ENCODE data around the gene ZNF367.
"Not testable (repeated sequence)": the region's sequence is repeated elsewhere in the genome, so short reads cannot be mapped to it uniquely, and the experiment has no call there.

The ZNF367 gene

GRCh38 chr9:96381696-96382095 is 36.5 kb downstream of the ZNF367 start:
- no CpG with 5 or more reads among the region's 4 CpGs for WGBS (ENCODE audit: insufficient coverage, insufficient read length)
- no peaks in the 10 kb centered on the region for H3K27me3 ChIP-seq (ENCODE audit: control insufficient read depth, insufficient read depth, low read length)
- H3K4me3 ChIP-seq (ENCODE audit: low read length), result no peak overlapping the region

GRCh38 chr9:96381125-96381524 is 37.0 kb downstream of the ZNF367 start:
- H3K27me3 ChIP-seq (ENCODE audit: control insufficient read depth, insufficient read depth, low read length), result no peaks in the 10 kb centered on the region
- H3K4me3 ChIP-seq (ENCODE audit: low read length), result no peak overlapping the region
- no peaks in the 10 kb centered on the region for H3K4me1 ChIP-seq (ENCODE audit: control insufficient read depth, insufficient read depth, low read length)
- H3K9me3 ChIP-seq (ENCODE audit: control insufficient read depth, insufficient read depth, low read length), result no peaks in the 10 kb centered on the region
- WGBS (ENCODE audit: insufficient coverage, insufficient read length), result no CpG with 5 or more reads among the region's 4 CpGs
- no peak overlapping the region for H3K27ac ChIP-seq (ENCODE audit: low read length)
- DNase-seq (ENCODE audit: low read depth, low spot score), result no peak
- H3K36me3 ChIP-seq (ENCODE audit: control insufficient read depth, insufficient read depth, low read length), result no peaks in the 10 kb centered on the region

More at GRCh38 chr9:96381696-96382095, 36.5 kb downstream of the ZNF367 start:
- no peak for DNase-seq (ENCODE audit: low read depth, low spot score)
- no peak overlapping the region for H3K27ac ChIP-seq (ENCODE audit: low read length)
- H3K4me1 ChIP-seq (ENCODE audit: control insufficient read depth, insufficient read depth, low read length), result no peaks in the 10 kb centered on the region
- H3K36me3 ChIP-seq (ENCODE audit: control insufficient read depth, insufficient read depth, low read length), result no peaks in the 10 kb centered on the region; the same call in 1 of the 2 replicates
- H3K9me3 ChIP-seq (ENCODE audit: control insufficient read depth, insufficient read depth, low read length), result no peaks in the 10 kb centered on the region

- H3K4me1 ChIP-seq (ENCODE audit: control insufficient read depth, insufficient read depth, low read length), result no peaks in the 10 kb centered on the region
- no CpG with 5 or more reads among the region's 2 CpGs for WGBS (ENCODE audit: insufficient coverage, insufficient read length)
- no peak overlapping the region for H3K4me3 ChIP-seq (ENCODE audit: low read length)
- no peak for DNase-seq (ENCODE audit: low read depth, low spot score)
- no peaks in the 10 kb centered on the region for H3K36me3 ChIP-seq (ENCODE audit: control insufficient read depth, insufficient read depth, low read length)
- no peak overlapping the region for H3K27ac ChIP-seq (ENCODE audit: low read length)
- H3K27me3 ChIP-seq (ENCODE audit: control insufficient read depth, insufficient read depth, low read length), result no peaks in the 10 kb centered on the region
- H3K9me3 ChIP-seq (ENCODE audit: control insufficient read depth, insufficient read depth, low read length), result no peaks in the 10 kb centered on the region
Measured at GRCh38 chr9:96379461-96379860, 38.7 kb downstream of the ZNF367 start.

GRCh38 chr9:96378187-96378586 is 40.0 kb downstream of the ZNF367 start:
- H3K9me3 ChIP-seq (ENCODE audit: control insufficient read depth, insufficient read depth, low read length), result no peaks in the 10 kb centered on the region
- WGBS (ENCODE audit: insufficient coverage, insufficient read length), result no CpG with 5 or more reads among the region's 3 CpGs
- H3K4me1 ChIP-seq (ENCODE audit: control insufficient read depth, insufficient read depth, low read length), result no peaks in the 10 kb centered on the region
- H3K36me3 ChIP-seq (ENCODE audit: control insufficient read depth, insufficient read depth, low read length), result no peaks in the 10 kb centered on the region
- no peak for DNase-seq (ENCODE audit: low read depth, low spot score)
- no peak overlapping the region for H3K27ac ChIP-seq (ENCODE audit: low read length)
- no peaks in the 10 kb centered on the region for H3K27me3 ChIP-seq (ENCODE audit: control insufficient read depth, insufficient read depth, low read length)
- no peak overlapping the region for H3K4me3 ChIP-seq (ENCODE audit: low read length)

GRCh38 chr9:96376891-96377874 is 41.0 kb downstream of the ZNF367 start:
- no peak overlapping the region for H3K4me3 ChIP-seq (ENCODE audit: low read length)
- no peak overlapping the region for H3K27ac ChIP-seq (ENCODE audit: low read length)
- no CpG with 5 or more reads among the region's 13 CpGs for WGBS (ENCODE audit: insufficient coverage, insufficient read length)
- no peaks in the 10 kb centered on the region for H3K4me1 ChIP-seq (ENCODE audit: control insufficient read depth, insufficient read depth, low read length)
- no peaks in the 10 kb centered on the region for H3K27me3 ChIP-seq (ENCODE audit: control insufficient read depth, insufficient read depth, low read length)
- H3K9me3 ChIP-seq (ENCODE audit: control insufficient read depth, insufficient read depth, low read length), result no peaks in the 10 kb centered on the region
- H3K36me3 ChIP-seq (ENCODE audit: control insufficient read depth, insufficient read depth, low read length), result no peaks in the 10 kb centered on the region
- DNase-seq (ENCODE audit: low read depth, low spot score), result no peak

GRCh38 chr9:96375507-96375906 is 42.7 kb downstream of the ZNF367 start:
- not testable (repeated sequence) for H3K4me1 ChIP-seq (ENCODE audit: control insufficient read depth, insufficient read depth, low read length); H3K36me3 ChIP-seq (ENCODE audit: control insufficient read depth, insufficient read depth, low read length); DNase-seq (ENCODE audit: low read depth, low spot score); H3K27me3 ChIP-seq (ENCODE audit: control insufficient read depth, insufficient read depth, low read length); H3K4me3 ChIP-seq (ENCODE audit: low read length); H3K27ac ChIP-seq (ENCODE audit: low read length); H3K9me3 ChIP-seq (ENCODE audit: control insufficient read depth, insufficient read depth, low read length)
- WGBS (ENCODE audit: insufficient coverage, insufficient read length), result no CpG with 5 or more reads among the region's 6 CpGs

GRCh38 chr9:96367943-96368342 is 50.2 kb downstream of the ZNF367 start:
- no CpG with 5 or more reads among the region's 1 CpG for WGBS (ENCODE audit: insufficient coverage, insufficient read length)
- Histone ChIP-seq H3K27me3 (ENCODE audit: control insufficient read depth, insufficient read depth, low read length) (no peaks in the 10 kb centered on the region), H3K9me3 (ENCODE audit: control insufficient read depth, insufficient read depth, low read length) (no peaks in the 10 kb centered on the region), H3K4me3 (ENCODE audit: low read length) (no peak overlapping the region), H3K4me1 (ENCODE audit: control insufficient read depth, insufficient read depth, low read length) (no peaks in the 10 kb centered on the region), H3K36me3 (ENCODE audit: control insufficient read depth, insufficient read depth, low read length) (no peaks in the 10 kb centered on the region), H3K27ac (ENCODE audit: low read length) (no peak overlapping the region)
- DNase-seq (ENCODE audit: low read depth, low spot score), result no peak

- no CpG with 5 or more reads among the region's 9 CpGs for WGBS (ENCODE audit: insufficient coverage, insufficient read length)
- Histone ChIP-seq H3K4me3 (ENCODE audit: low read length) (no peak overlapping the region), H3K27me3 (ENCODE audit: control insufficient read depth, insufficient read depth, low read length) (no peaks in the 10 kb centered on the region), H3K27ac (ENCODE audit: low read length) (no peak overlapping the region), H3K36me3 (ENCODE audit: control insufficient read depth, insufficient read depth, low read length) (no peaks in the 10 kb centered on the region), H3K9me3 (ENCODE audit: control insufficient read depth, insufficient read depth, low read length) (no peaks in the 10 kb centered on the region), H3K4me1 (ENCODE audit: control insufficient read depth, insufficient read depth, low read length) (no peaks in the 10 kb centered on the region)
- DNase-seq (ENCODE audit: low read depth, low spot score), result no peak
Measured at GRCh38 chr9:96363175-96363967, 54.8 kb downstream of the ZNF367 start.

GRCh38 chr9:96362119-96362518 is 56.1 kb downstream of the ZNF367 start:
- DNase-seq (ENCODE audit: low read depth, low spot score); H3K9me3 ChIP-seq (ENCODE audit: control insufficient read depth, insufficient read depth, low read length); H3K36me3 ChIP-seq (ENCODE audit: control insufficient read depth, insufficient read depth, low read length); H3K27me3 ChIP-seq (ENCODE audit: control insufficient read depth, insufficient read depth, low read length); H3K27ac ChIP-seq (ENCODE audit: low read length); H3K4me3 ChIP-seq (ENCODE audit: low read length); H3K4me1 ChIP-seq (ENCODE audit: control insufficient read depth, insufficient read depth, low read length): not testable (repeated sequence)
- no CpG with 5 or more reads among the region's 6 CpGs for WGBS (ENCODE audit: insufficient coverage, insufficient read length)

- no CpG with 5 or more reads among the region's 6 CpGs for WGBS (ENCODE audit: insufficient coverage, insufficient read length)
Measured at GRCh38 chr9:96361668-96362067, 56.5 kb downstream of the ZNF367 start.

More at GRCh38 chr9:96361668-96362067, 56.5 kb downstream of the ZNF367 start:
- Histone ChIP-seq H3K27me3 (ENCODE audit: control insufficient read depth, insufficient read depth, low read length) (no peaks in the 10 kb centered on the region), H3K4me1 (ENCODE audit: control insufficient read depth, insufficient read depth, low read length) (no peaks in the 10 kb centered on the region), H3K36me3 (ENCODE audit: control insufficient read depth, insufficient read depth, low read length) (no peaks in the 10 kb centered on the region), H3K9me3 (ENCODE audit: control insufficient read depth, insufficient read depth, low read length) (no peaks in the 10 kb centered on the region), H3K27ac (ENCODE audit: low read length) (no peak overlapping the region), H3K4me3 (ENCODE audit: low read length) (no peak overlapping the region)
- no peak for DNase-seq (ENCODE audit: low read depth, low spot score)
